Stimulated activated CD8-positive, alpha-beta memory T cell treated with anti-CD3 and anti-CD28 coated beads, Interleukin-12 subunit alpha, Interleukin-12 subunit beta, amount 100 ng/mL, for 1 hour (primary cell): Measurements from ENCODE around the gene ARHGAP26.
"Not testable (repeated sequence)": the region's sequence is repeated elsewhere in the genome, so short reads cannot be mapped to it uniquely, and the experiment has no call there.

Experiments
- DNase-seq: peaks from one replicate; pipeline ENCODE4 v3.0.0-alpha.2; 2020; ENCODE audit warnings: low read depth

Gene ARHGAP26

GRCh38 chr5:142962174-142962533, 192.0 kb downstream of the ARHGAP26 start:
- no peak for DNase-seq

- DNase-seq, result not testable (repeated sequence)
Observed at GRCh38 chr5:142965258-142966120, 195.3 kb downstream of the ARHGAP26 start.

GRCh38 chr5:142966121-142966420, 195.9 kb downstream of the ARHGAP26 start:
- DNase-seq, result no peak

- no peak for DNase-seq
Observed at GRCh38 chr5:142969186-142969585, 199.0 kb downstream of the ARHGAP26 start.

GRCh38 chr5:142969624-142970439, 199.7 kb downstream of the ARHGAP26 start:
- DNase-seq, result no peak

GRCh38 chr5:142970440-142971030, 200.4 kb downstream of the ARHGAP26 start:
- DNase-seq, result no peak

- DNase-seq, result no peak
Observed at GRCh38 chr5:142971303-142972013, 201.3 kb downstream of the ARHGAP26 start.

GRCh38 chr5:142972064-142972570, 201.9 kb downstream of the ARHGAP26 start:
- no peak for DNase-seq

GRCh38 chr5:142973932-142974331, 203.8 kb downstream of the ARHGAP26 start:
- no peak for DNase-seq

GRCh38 chr5:142974409-142974808, 204.2 kb downstream of the ARHGAP26 start:
- DNase-seq, result no peak

- no peak for DNase-seq
Observed at GRCh38 chr5:142976861-142977260, 206.7 kb downstream of the ARHGAP26 start.

- peak; percentile 40 for DNase-seq
Observed at GRCh38 chr5:142977363-142978051, 207.3 kb downstream of the ARHGAP26 start.

- no peak for DNase-seq
Observed at GRCh38 chr5:142978252-142978651, 208.1 kb downstream of the ARHGAP26 start.

GRCh38 chr5:142978726-142979125, 208.5 kb downstream of the ARHGAP26 start:
- no peak for DNase-seq

GRCh38 chr5:142979636-142980035, 209.5 kb downstream of the ARHGAP26 start:
- no peak for DNase-seq

GRCh38 chr5:142981475-142981874, 211.3 kb downstream of the ARHGAP26 start:
- no peak for DNase-seq

GRCh38 chr5:142981886-142982820, 212.0 kb downstream of the ARHGAP26 start:
- no peak for DNase-seq

GRCh38 chr5:142982821-142983200, 212.6 kb downstream of the ARHGAP26 start:
- DNase-seq, result no peak

GRCh38 chr5:142984011-142984410, 213.8 kb downstream of the ARHGAP26 start:
- no peak for DNase-seq

- DNase-seq, result no peak
Observed at GRCh38 chr5:142984525-142984924, 214.3 kb downstream of the ARHGAP26 start.
